GM12878 (cell line): Measurements from ENCODE around the gene FBXO15. TPM values are rescaled to one million over a fixed set of nuclear protein-coding genes. Genes with fewer than 3 reads are reported as not detected.
A peak's percentile ranks its signal among the peaks of the same experiment; 100 is the strongest.

ENCODE experiments used
- ATAC-seq: fragments of 200-7000 bp; cut with Tn5 transposase; 3 replicates; pipeline ENCODE4 v1.9.1; 2020; ENCODE audit warnings: mild to moderate bottlenecking, moderate library complexity
- BruUV-seq: library from RNA; stranded (reverse); fragments of 400-500 nt; replicated peaks from 2 replicates; lab custom pipeline; 2021; lab: Mats Ljungman, UMichigan
- CTCF ChIA-PET: fragments of 300-600 bp; sonication (Branson Sonifier 250); formaldehyde crosslinking; extraction: SDS; loops from one replicate; lab custom pipeline; 2021; ENCODE audit warnings: inconsistent platforms; lab: Yijun Ruan, JAX
- POLR2A ChIA-PET: fragments of 350-600 bp; formaldehyde crosslinking; extraction: SDS; loops from one replicate; lab custom pipeline; 2021; ENCODE audit warnings: inconsistent platforms; lab: Charles Lee
- RAD21 ChIA-PET: fragments of 300-600 bp; sonication (Branson Sonifier 250); formaldehyde crosslinking; loops from one replicate; lab custom pipeline; 2023; ENCODE audit warnings: antibody characterized with exemption; ENCODE audit not compliant: unreplicated experiment; lab: Charles Lee
- SMC1A ChIA-PET: fragments of 300-600 bp; sonication (Branson Sonifier 250); formaldehyde crosslinking; loops from one replicate; lab custom pipeline; 2023; ENCODE audit not compliant: unreplicated experiment, uncharacterized antibody; lab: Charles Lee
- DNase-seq: peaks from one replicate; pipeline ENCODE4 v3.0.0-alpha.2; 2011; ENCODE audit warnings: low read depth, low spot score
- FAIRE-seq: peaks from 3 replicates; lab custom pipeline; 2011; peaks lifted over from hg19 to GRCh38; lab: Jason Lieb, UNC
- H2AFZ ChIP-seq: 2 replicates; pipeline ENCODE4 v1.6.0; 2011; ENCODE audit warnings: low read depth, low read length, control low read depth; ENCODE audit not compliant: control insufficient read depth
- H3K27ac ChIP-seq: 2 replicates; pipeline ENCODE4 v1.5.1; 2011; ENCODE audit warnings: control low read depth; ENCODE audit not compliant: control insufficient read depth, insufficient read depth
- H3K27me3 ChIP-seq, 2 experiments: replicated peaks in 1 of 2; 2 replicates each; pipeline versions ENCODE4 v1.6.0 to v1.6.1; 2011; ENCODE audit warnings: low read length in 1 of 2; ENCODE audit not compliant: control insufficient read depth in 2 of 2, insufficient read depth in 2 of 2
- H3K36me3 ChIP-seq, 2 experiments: 2 replicates each; pipeline ENCODE4 v1.5.1; 2011; ENCODE audit warnings: low read length in 1 of 2; ENCODE audit not compliant: control insufficient read depth in 2 of 2, insufficient read depth in 2 of 2
- H3K4me1 ChIP-seq: 2 replicates; pipeline ENCODE4 v1.6.1; 2011; ENCODE audit warnings: mild to moderate bottlenecking, low read length, moderate library complexity, mixed read lengths; ENCODE audit not compliant: control insufficient read depth, insufficient read depth
- H3K4me2 ChIP-seq: 2 replicates; pipeline ENCODE4 v1.6.0; 2011; ENCODE audit warnings: control low read depth; ENCODE audit not compliant: control insufficient read depth, insufficient read depth
- H3K4me3 ChIP-seq: fragments of 200-600 bp; sonication (generic); 2 replicates; pipeline ENCODE4 v1.5.1; 2016
- H3K79me2 ChIP-seq: 2 replicates; pipeline ENCODE4 v1.6.0; 2011; ENCODE audit warnings: low read length; ENCODE audit not compliant: control insufficient read depth, insufficient read depth
- H3K9ac ChIP-seq: 2 replicates; pipeline ENCODE4 v1.8.0; 2011; ENCODE audit warnings: low read length, control low read depth, mixed read lengths; ENCODE audit not compliant: control insufficient read depth, insufficient read depth
- H3K9me3 ChIP-seq: replicated peaks from 3 replicates; pipeline ENCODE4 v1.5.1; 2011; ENCODE audit warnings: mild to moderate bottlenecking, low read length; ENCODE audit not compliant: control insufficient read depth, insufficient read depth
- H4K20me1 ChIP-seq: 2 replicates; pipeline ENCODE4 v1.6.0; 2011; ENCODE audit not compliant: control insufficient read depth, insufficient read depth
- CBX3 ChIP-seq: fragments of 200-600 bp; sonication (generic); IDR thresholded peaks from 2 replicates; pipeline ENCODE4 v1.6.1; 2016; ENCODE audit warnings: low read depth, borderline replicate concordance
- MTA3 ChIP-seq: IDR thresholded peaks from 2 replicates; pipeline ENCODE4 v1.6.1; 2012; ENCODE audit warnings: low read length, inconsistent platforms, borderline replicate concordance
- MYB ChIP-seq: fragments of 150-350 bp; IDR thresholded peaks from 2 replicates; pipeline ENCODE4 v1.6.1; 2014; ENCODE audit warnings: mild to moderate bottlenecking, low read depth, low read length, borderline replicate concordance
- NRF1 ChIP-seq: conservative IDR thresholded peaks from 2 replicates; pipeline ENCODE4 v1.6.1; 2011; ENCODE audit warnings: mild to moderate bottlenecking, low read depth, low read length, improper control_type of control experiment
- PAX5 ChIP-seq: IDR thresholded peaks from 2 replicates; pipeline ENCODE4 v1.6.1; 2011; ENCODE audit warnings: low read depth, low read length, borderline replicate concordance
- RELA ChIP-seq: fragments of 450-650 bp; IDR thresholded peaks from 2 replicates; pipeline ENCODE4 v1.8.0; 2014; ENCODE audit warnings: borderline replicate concordance; ENCODE audit not compliant: partially characterized antibody
- SMC3 ChIP-seq: IDR thresholded peaks from 2 replicates; pipeline ENCODE4 v1.6.1; 2011; ENCODE audit warnings: low read length, improper control_type of control experiment, borderline replicate concordance
- TAF1 ChIP-seq: IDR thresholded peaks from 2 replicates; pipeline ENCODE4 v1.6.1; 2011; ENCODE audit warnings: mild to moderate bottlenecking, low read depth, low read length, borderline replicate concordance
- YY1 ChIP-seq: IDR thresholded peaks from 2 replicates; pipeline ENCODE4 v1.6.1; 2011; ENCODE audit warnings: low read depth, mild to moderate bottlenecking, low read length
- WGBS: methylation state at CpG from one replicate; pipeline ENCODE4 v1.1.6; 2016; ENCODE audit warnings: low lambda C conversion rate; ENCODE audit not compliant: insufficient replicate concordance, insufficient coverage; ENCODE audit errors: missing lambda C conversion rate; 5-methylcytosine and 5-hydroxymethylcytosine counted together
- in situ Hi-C: fragments of 300-500 bp; cut with MboI; formaldehyde crosslinking; loops from 9 replicates; pipeline ENCODE4 v1.14.3; 2018; ENCODE audit warnings: mixed read lengths
- intact Hi-C: fragments of 100-400 bp; cut with micrococcal nuclease; formaldehyde crosslinking; loops from one replicate; pipeline ENCODE4 v1.14.2; 2022; ENCODE audit not compliant: unreplicated experiment
- polyA plus RNA-seq, 11 experiments: library from polyadenylated mRNA; depleted of rRNA in 4 of 11; unstranded in 6 of 11; stranded (reverse) in 5 of 11; fragments of >200 nt; fragmentation: Nextera tagmentation in 4 of 11; fragmentation: Illumina TruSeq in 1 of 11; extraction: Ambion mirVana in 4 of 11; extraction: Trizol in 1 of 11; gene quantifications; 1 replicate in 1 of 11; 2 replicates in 10 of 11; pipeline versions ENCODE4 v1.2.1 to v1.2.3, GENCODE V29; 2011 to 2016; ENCODE audit warnings: inconsistent platforms in 2 of 11, missing spikeins in 2 of 11, low read depth in 1 of 11
- total RNA-seq, 4 experiments: library from RNA; depleted of rRNA in 3 of 4; stranded (reverse); fragments of >200 nt in 3 of 4; fragmentation: Illumina TruSeq in 1 of 4; extraction: Trizol in 1 of 4; gene quantifications; 2 replicates each; pipeline versions ENCODE4 v1.2.1 to v1.2.3, GENCODE V29; 2013 to 2021
- TF ChIP-seq, protein P1 (sequence below): IDR thresholded peaks from 2 replicates; pipeline ENCODE4 v1.6.1; 2012; ENCODE audit warnings: mild to moderate bottlenecking, low read depth, low read length
- TF ChIP-seq, protein P2 (sequence below): fragments of 450-650 bp; IDR thresholded peaks from 2 replicates; pipeline ENCODE4 v1.6.1; 2017; ENCODE audit warnings: antibody characterized with exemption, mild to moderate bottlenecking, moderate library complexity
- TF ChIP-seq, protein P3 (sequence below), 3 experiments: IDR thresholded peaks in 2 of 3; conservative IDR thresholded peaks in 1 of 3; 2 replicates each; pipeline ENCODE4 v1.5.1; 2011; ENCODE audit warnings: low read depth in 3 of 3, low read length in 3 of 3, mild to moderate bottlenecking in 3 of 3, control low read depth in 2 of 3, moderate library complexity in 2 of 3, inconsistent platforms in 1 of 3, mixed read lengths in 1 of 3; ENCODE audit not compliant: control insufficient read depth in 2 of 3, insufficient read depth in 1 of 3; ENCODE audit errors: extremely low read depth in 1 of 3
- TF ChIP-seq, protein P4 (sequence below): IDR thresholded peaks from 2 replicates; pipeline ENCODE4 v1.6.1; 2011; ENCODE audit warnings: borderline replicate concordance, low read depth, mild to moderate bottlenecking, moderate library complexity, mixed read lengths, low read length; ENCODE audit not compliant: insufficient read depth; ENCODE audit errors: extremely low read length

Gene FBXO15
- total and polyA plus RNA-seq, 10 of the 15 experiments (the other 5 are each of a cell fraction or from before 2014, with no cell fraction given) = 0.06 to 0.90 (median 0.22) TPM; not detected in 3

DNA sequence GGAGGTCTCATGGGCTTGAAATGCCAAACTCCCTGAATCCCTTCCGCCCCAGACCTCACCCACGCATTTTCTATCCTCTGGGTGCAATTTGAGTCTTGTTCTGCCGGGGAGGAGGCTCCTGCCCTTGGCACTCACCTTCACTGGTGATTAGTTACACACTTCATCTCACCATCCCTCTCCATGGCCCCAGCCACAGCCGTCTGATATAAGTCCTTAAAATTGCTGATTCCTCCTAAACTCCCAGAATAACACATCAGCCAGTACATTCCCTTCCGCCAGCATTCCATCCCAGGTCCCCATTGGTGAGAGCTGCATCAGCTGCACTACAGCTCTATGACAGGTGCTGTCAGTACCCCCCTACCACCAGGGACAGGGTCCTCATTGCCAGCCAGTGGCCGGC, 4.6 kb upstream of the FBXO15 start:
- ChIA-PET CTCF (interaction anchor here (1.1 to 2.3 kb wide), 4 partner anchors 12 to 190 kb away, joined by 3 to 6 read pairs (median 5); no protein-coding TSS in a partner anchor), RAD21 (interaction anchor here (1.2 kb wide), 1 partner anchor 344 kb away, joined by 3 read pairs; the partner anchor contains the start of gene CNDP2), SMC1A (no interaction called here), POLR2A (interaction anchor here (0.5 kb wide), 1 partner anchor 56 kb away, joined by 3 read pairs; no protein-coding TSS in a partner anchor)
- peaks cover 55% of the 10 kb centered on the region for H3K79me2 ChIP-seq
- H3K27me3 ChIP-seq = no peaks in the 10 kb centered on the region
- H3K4me2 ChIP-seq = peak overlapping the region; percentile 4; the same call in 1 of the 2 replicates
- no peaks in the 10 kb centered on the region for H3K9me3 ChIP-seq
- no peak overlapping the region for H2AFZ ChIP-seq
- H3K4me1 ChIP-seq = peaks cover 3% of the 10 kb centered on the region; the same call in 1 of the 2 replicates
- H3K27ac ChIP-seq = no peak overlapping the region
- TF ChIP-seq MYB = no peak
- TF ChIP-seq NRF1 = no peak
- no peak for TF ChIP-seq SMC3
- TF ChIP-seq, protein P1, sequence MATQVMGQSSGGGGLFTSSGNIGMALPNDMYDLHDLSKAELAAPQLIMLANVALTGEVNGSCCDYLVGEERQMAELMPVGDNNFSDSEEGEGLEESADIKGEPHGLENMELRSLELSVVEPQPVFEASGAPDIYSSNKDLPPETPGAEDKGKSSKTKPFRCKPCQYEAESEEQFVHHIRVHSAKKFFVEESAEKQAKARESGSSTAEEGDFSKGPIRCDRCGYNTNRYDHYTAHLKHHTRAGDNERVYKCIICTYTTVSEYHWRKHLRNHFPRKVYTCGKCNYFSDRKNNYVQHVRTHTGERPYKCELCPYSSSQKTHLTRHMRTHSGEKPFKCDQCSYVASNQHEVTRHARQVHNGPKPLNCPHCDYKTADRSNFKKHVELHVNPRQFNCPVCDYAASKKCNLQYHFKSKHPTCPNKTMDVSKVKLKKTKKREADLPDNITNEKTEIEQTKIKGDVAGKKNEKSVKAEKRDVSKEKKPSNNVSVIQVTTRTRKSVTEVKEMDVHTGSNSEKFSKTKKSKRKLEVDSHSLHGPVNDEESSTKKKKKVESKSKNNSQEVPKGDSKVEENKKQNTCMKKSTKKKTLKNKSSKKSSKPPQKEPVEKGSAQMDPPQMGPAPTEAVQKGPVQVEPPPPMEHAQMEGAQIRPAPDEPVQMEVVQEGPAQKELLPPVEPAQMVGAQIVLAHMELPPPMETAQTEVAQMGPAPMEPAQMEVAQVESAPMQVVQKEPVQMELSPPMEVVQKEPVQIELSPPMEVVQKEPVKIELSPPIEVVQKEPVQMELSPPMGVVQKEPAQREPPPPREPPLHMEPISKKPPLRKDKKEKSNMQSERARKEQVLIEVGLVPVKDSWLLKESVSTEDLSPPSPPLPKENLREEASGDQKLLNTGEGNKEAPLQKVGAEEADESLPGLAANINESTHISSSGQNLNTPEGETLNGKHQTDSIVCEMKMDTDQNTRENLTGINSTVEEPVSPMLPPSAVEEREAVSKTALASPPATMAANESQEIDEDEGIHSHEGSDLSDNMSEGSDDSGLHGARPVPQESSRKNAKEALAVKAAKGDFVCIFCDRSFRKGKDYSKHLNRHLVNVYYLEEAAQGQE = no peak
- TF ChIP-seq YY1 = no peak
- TF ChIP-seq RELA = no peak
- TF ChIP-seq, protein P2, sequence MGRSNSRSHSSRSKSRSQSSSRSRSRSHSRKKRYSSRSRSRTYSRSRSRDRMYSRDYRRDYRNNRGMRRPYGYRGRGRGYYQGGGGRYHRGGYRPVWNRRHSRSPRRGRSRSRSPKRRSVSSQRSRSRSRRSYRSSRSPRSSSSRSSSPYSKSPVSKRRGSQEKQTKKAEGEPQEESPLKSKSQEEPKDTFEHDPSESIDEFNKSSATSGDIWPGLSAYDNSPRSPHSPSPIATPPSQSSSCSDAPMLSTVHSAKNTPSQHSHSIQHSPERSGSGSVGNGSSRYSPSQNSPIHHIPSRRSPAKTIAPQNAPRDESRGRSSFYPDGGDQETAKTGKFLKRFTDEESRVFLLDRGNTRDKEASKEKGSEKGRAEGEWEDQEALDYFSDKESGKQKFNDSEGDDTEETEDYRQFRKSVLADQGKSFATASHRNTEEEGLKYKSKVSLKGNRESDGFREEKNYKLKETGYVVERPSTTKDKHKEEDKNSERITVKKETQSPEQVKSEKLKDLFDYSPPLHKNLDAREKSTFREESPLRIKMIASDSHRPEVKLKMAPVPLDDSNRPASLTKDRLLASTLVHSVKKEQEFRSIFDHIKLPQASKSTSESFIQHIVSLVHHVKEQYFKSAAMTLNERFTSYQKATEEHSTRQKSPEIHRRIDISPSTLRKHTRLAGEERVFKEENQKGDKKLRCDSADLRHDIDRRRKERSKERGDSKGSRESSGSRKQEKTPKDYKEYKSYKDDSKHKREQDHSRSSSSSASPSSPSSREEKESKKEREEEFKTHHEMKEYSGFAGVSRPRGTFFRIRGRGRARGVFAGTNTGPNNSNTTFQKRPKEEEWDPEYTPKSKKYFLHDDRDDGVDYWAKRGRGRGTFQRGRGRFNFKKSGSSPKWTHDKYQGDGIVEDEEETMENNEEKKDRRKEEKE = no peak
- no peak for TF ChIP-seq MTA3
- TF ChIP-seq, protein P3, sequence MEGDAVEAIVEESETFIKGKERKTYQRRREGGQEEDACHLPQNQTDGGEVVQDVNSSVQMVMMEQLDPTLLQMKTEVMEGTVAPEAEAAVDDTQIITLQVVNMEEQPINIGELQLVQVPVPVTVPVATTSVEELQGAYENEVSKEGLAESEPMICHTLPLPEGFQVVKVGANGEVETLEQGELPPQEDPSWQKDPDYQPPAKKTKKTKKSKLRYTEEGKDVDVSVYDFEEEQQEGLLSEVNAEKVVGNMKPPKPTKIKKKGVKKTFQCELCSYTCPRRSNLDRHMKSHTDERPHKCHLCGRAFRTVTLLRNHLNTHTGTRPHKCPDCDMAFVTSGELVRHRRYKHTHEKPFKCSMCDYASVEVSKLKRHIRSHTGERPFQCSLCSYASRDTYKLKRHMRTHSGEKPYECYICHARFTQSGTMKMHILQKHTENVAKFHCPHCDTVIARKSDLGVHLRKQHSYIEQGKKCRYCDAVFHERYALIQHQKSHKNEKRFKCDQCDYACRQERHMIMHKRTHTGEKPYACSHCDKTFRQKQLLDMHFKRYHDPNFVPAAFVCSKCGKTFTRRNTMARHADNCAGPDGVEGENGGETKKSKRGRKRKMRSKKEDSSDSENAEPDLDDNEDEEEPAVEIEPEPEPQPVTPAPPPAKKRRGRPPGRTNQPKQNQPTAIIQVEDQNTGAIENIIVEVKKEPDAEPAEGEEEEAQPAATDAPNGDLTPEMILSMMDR (IDR thresholded peaks at IDR 0.05 in 2 of 3, conservative IDR thresholded peaks at IDR 0.05 in 1 of 3; ENCODE audit: control insufficient read depth in 2 of 3, extremely low read depth in 1 of 3, insufficient read depth in 1 of 3, low read depth in 3 of 3, low read length in 3 of 3) = no peak
- TF ChIP-seq PAX5 = no peak
- TF ChIP-seq, protein P4, sequence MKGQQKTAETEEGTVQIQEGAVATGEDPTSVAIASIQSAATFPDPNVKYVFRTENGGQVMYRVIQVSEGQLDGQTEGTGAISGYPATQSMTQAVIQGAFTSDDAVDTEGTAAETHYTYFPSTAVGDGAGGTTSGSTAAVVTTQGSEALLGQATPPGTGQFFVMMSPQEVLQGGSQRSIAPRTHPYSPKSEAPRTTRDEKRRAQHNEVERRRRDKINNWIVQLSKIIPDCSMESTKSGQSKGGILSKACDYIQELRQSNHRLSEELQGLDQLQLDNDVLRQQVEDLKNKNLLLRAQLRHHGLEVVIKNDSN = no peak
- no peak for TF ChIP-seq CBX3
- no peak for TF ChIP-seq TAF1
- in situ Hi-C loops (no loop called here), intact Hi-C loops (no loop called here)
- no peak overlapping the region for H3K9ac ChIP-seq
- peaks cover 3 to 5% of the 10 kb centered on the region in 2 experiments; a peak in 3 of 4 replicates for H3K36me3 ChIP-seq
- DNase-seq = no peak
- no TSS peak for BruUV-seq
- no peak for ATAC-seq
- H3K4me3 ChIP-seq = no peak overlapping the region
- 95% methylated on average over 6 of the region's 6 CpGs for whole genome bisulfite sequencing
- no peaks in the 10 kb centered on the region for H4K20me1 ChIP-seq
- no peak for FAIRE-seq
